CD4-positive, alpha-beta memory T cell (primary cell): ENCODE results near the gene IL10RB. TPM values are rescaled to one million over a fixed set of nuclear protein-coding genes. Genes with fewer than 3 reads are reported as not detected.

Experiments used
- CTCF ChIA-PET: fragments of 350-600 bp; sonication (Branson Sonifier 250); formaldehyde crosslinking; loops from one replicate; lab custom pipeline; 2021; ENCODE audit warnings: inconsistent platforms; ENCODE audit not compliant: partially characterized antibody; lab: Charles Lee
- POLR2A ChIA-PET: fragments of 350-600 bp; sonication (Branson Sonifier 250); formaldehyde crosslinking; loops from one replicate; lab custom pipeline; 2021; ENCODE audit not compliant: partially characterized antibody; lab: Charles Lee
- DNase-seq, 5 donors: peaks; one replicate each; pipeline versions ENCODE4 v3.0.0 to v3.0.0-alpha.2; 2020 to 2022; ENCODE audit warnings: mixed read lengths in 1 of 5
- H3K27ac ChIP-seq: one replicate; pipeline ENCODE4 v1.7.0; 2013; ENCODE audit warnings: low read depth, low read length
- H3K27me3 ChIP-seq: 2 replicates; pipeline ENCODE4 v1.7.0; 2013; ENCODE audit warnings: mild to moderate bottlenecking, low read length, moderate library complexity; ENCODE audit not compliant: insufficient read depth
- H3K36me3 ChIP-seq: 2 replicates; pipeline ENCODE4 v1.7.0; 2013; ENCODE audit warnings: mild to moderate bottlenecking, low read length, moderate library complexity; ENCODE audit not compliant: insufficient read depth
- H3K4me1 ChIP-seq: 2 replicates; pipeline ENCODE4 v1.7.0; 2013; ENCODE audit warnings: mild to moderate bottlenecking, low read length, moderate library complexity; ENCODE audit not compliant: insufficient read depth
- H3K4me3 ChIP-seq, 2 donors: one replicate each; pipeline ENCODE4 v1.7.0; 2013; ENCODE audit warnings: low read length in 2 of 2, mild to moderate bottlenecking in 1 of 2
- H3K9me3 ChIP-seq, 2 donors: one replicate each; pipeline ENCODE4 v1.7.0; 2013; ENCODE audit warnings: low read length in 2 of 2, control low read depth in 1 of 2; ENCODE audit not compliant: control insufficient read depth in 1 of 2
- H3K27ac Mint-ChIP-seq, 7 donors: one replicate each; pipeline ENCODE4 v1.8.0; 2020 to 2021; ENCODE audit warnings: mixed read lengths in 7 of 7, mild to moderate bottlenecking in 6 of 7, inconsistent platforms in 3 of 7, moderate library complexity in 3 of 7
- H3K27me3 Mint-ChIP-seq, 2 donors: one replicate each; pipeline ENCODE4 v1.8.0; 2020 to 2021; ENCODE audit warnings: mixed read lengths in 2 of 2
- H3K36me3 Mint-ChIP-seq, 2 donors: one replicate each; pipeline ENCODE4 v1.8.0; 2020 to 2021; ENCODE audit warnings: mixed read lengths in 2 of 2, inconsistent platforms in 1 of 2, mild to moderate bottlenecking in 1 of 2
- H3K4me1 Mint-ChIP-seq, 4 donors: one replicate each; pipeline ENCODE4 v1.8.0; 2020 to 2021; ENCODE audit warnings: mixed read lengths in 4 of 4, mild to moderate bottlenecking in 1 of 4
- H3K4me3 Mint-ChIP-seq, 8 donors: one replicate each; pipeline ENCODE4 v1.8.0; 2020 to 2021; ENCODE audit warnings: mixed read lengths in 8 of 8, mild to moderate bottlenecking in 7 of 8, moderate library complexity in 6 of 8, inconsistent platforms in 3 of 8
- H3K9me3 Mint-ChIP-seq, 8 donors: one replicate each; pipeline ENCODE4 v1.8.0; 2020 to 2021; ENCODE audit warnings: mixed read lengths in 8 of 8, mild to moderate bottlenecking in 5 of 8, inconsistent platforms in 3 of 8, moderate library complexity in 1 of 8
- intact Hi-C: fragments of 100-400 bp; cut with micrococcal nuclease; formaldehyde crosslinking; loops from one replicate; pipeline ENCODE4 v1.15.1; 2023
- polyA plus RNA-seq, 2 donors: library from polyadenylated mRNA; unstranded; fragments of 300-500 nt; fragmentation: Illumina TruSeq; gene quantifications; one replicate each; pipeline ENCODE4 v1.2.3, GENCODE V29; 2021
- total RNA-seq, 2 experiments: library from RNA; stranded (reverse); gene quantifications; one replicate each; pipeline ENCODE4 v1.2.3, GENCODE V29; 2021

Gene IL10RB
- total and polyA plus RNA-seq, 4 experiments from 2014 or later: 30.6 to 61.8 (median 44.8) TPM

DNA sequence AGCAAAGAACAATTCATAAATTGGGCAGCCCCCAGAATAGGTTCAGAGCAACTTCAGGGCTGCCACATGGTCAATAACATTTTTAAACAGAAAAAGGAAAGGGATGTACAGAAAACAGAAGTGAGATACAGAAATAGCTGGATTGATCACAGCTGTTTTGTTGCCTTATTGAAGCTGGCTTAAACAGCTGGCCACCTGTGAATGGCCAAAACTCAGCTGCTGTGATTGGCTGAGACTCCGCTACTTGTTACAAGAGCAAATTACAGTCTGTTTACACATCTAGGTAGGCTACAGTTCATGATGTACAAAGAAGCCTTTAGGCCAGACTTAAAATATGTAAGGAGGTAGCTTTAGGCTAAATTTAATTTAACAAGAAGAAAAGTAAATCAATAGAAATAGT is 47.0 kb downstream of the IL10RB start:
- Histone ChIP-seq H3K9me3 (no peaks in the 10 kb centered on the region), H3K27ac (no peak overlapping the region), H3K4me1 (peaks cover 10% of the 10 kb centered on the region), H3K27me3 (no peaks in the 10 kb centered on the region), H3K4me3 (no peak overlapping the region), H3K36me3 (no peaks in the 10 kb centered on the region)
- CTCF ChIA-PET: interaction anchor here (1.6 kb wide), 1 partner anchor 48 kb away, joined by 8 read pairs; no protein-coding TSS in a partner anchor
- peaks cover 0 to 2% of the 10 kb centered on the region in 2 donors for H3K27me3 Mint-ChIP-seq
- peaks cover 0 to 6% (median 0%) of the 10 kb centered on the region in 8 donors for H3K9me3 Mint-ChIP-seq
- no peak overlapping the region for H3K27ac Mint-ChIP-seq
- no peak overlapping the region for H3K4me3 Mint-ChIP-seq
- DNase-seq: no peak
- intact Hi-C loops: no loop called here
- H3K4me1 Mint-ChIP-seq: peaks cover 9 to 14% (median 10%) of the 10 kb centered on the region in 4 donors
- POLR2A ChIA-PET: interaction anchor here (0.8 to 3.2 kb wide), 2 partner anchors 12 to 48 kb away, joined by 3 to 11 read pairs; partner anchors contain the start of gene IFNAR1
- peaks cover 0 to 5% of the 10 kb centered on the region in 2 donors for H3K36me3 Mint-ChIP-seq

DNA sequence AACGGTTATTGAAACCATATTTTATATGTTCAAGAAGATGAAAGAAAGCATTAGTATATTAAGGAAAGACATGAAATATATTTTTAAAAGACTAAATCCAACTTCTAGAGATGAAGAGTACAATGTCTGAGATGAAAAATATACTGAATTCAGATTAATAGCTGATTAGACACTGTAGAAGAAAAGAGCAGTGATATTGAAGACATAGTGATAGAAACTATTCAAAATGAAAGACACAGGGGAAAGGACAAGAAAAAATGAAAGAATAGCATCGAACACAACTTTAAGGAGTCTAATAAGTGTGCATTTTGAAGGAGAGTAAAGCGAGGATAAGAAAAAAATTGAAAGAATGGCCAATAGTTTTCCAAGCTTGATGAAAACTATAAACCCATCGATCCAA is 47.4 kb downstream of the IL10RB start:
- peaks cover 0 to 5% of the 10 kb centered on the region in 2 donors for H3K27me3 Mint-ChIP-seq
- H3K27ac Mint-ChIP-seq: no peak overlapping the region
- Histone ChIP-seq H3K36me3 (no peaks in the 10 kb centered on the region), H3K27ac (no peak overlapping the region), H3K4me3 (no peak overlapping the region), H3K27me3 (no peaks in the 10 kb centered on the region), H3K9me3 (no peaks in the 10 kb centered on the region), H3K4me1 (peaks cover 6% of the 10 kb centered on the region)
- no peak for DNase-seq
- peaks cover 6 to 11% (median 8%) of the 10 kb centered on the region in 4 donors for H3K4me1 Mint-ChIP-seq
- H3K4me3 Mint-ChIP-seq: no peak overlapping the region
- peaks cover 0 to 5% of the 10 kb centered on the region in 2 donors for H3K36me3 Mint-ChIP-seq
- intact Hi-C loops: no loop called here
- POLR2A ChIA-PET: interaction anchor here (0.8 to 3.2 kb wide), 2 partner anchors 11 to 48 kb away, joined by 3 to 11 read pairs; partner anchors contain the start of gene IFNAR1
- CTCF ChIA-PET: interaction anchor here (1.6 kb wide), 1 partner anchor 48 kb away, joined by 8 read pairs; no protein-coding TSS in a partner anchor
- peaks cover 0 to 6% (median 0%) of the 10 kb centered on the region in 8 donors for H3K9me3 Mint-ChIP-seq

DNA sequence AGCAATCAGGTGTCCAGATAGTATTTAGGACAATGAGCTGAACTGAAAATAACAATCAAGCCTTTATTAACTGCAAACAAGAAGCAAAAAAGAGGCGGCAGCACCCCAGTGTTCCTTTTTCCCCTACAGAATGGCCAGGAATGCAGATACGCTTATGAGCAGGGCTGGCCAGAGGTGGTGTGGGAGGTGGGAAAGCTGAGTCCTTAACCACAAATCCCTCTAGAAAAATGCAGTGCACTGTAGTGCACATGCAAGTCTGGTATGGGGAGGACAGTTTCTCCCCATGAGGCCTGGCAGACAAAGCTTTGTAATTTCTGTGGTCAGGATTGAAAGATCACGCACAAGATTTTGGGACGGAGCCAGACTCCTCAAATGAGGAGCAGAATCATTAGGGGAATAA is 47.9 kb downstream of the IL10RB start:
- no peak overlapping the region for H3K4me3 ChIP-seq
- Mint-ChIP-seq H3K27me3 (peaks cover 0 to 5% of the 10 kb centered on the region in 2 donors), H3K9me3 (peaks cover 0 to 6% (median 0%) of the 10 kb centered on the region in 8 donors), H3K4me3 (no peak overlapping the region), H3K36me3 (peaks cover 0 to 5% of the 10 kb centered on the region in 2 donors), H3K27ac (no peak overlapping the region), H3K4me1 (peaks cover 2 to 6% (median 3%) of the 10 kb centered on the region in 4 donors)
- no peaks in the 10 kb centered on the region for H3K27me3 ChIP-seq
- CTCF ChIA-PET: interaction anchor here (1.6 kb wide), 1 partner anchor 47 kb away, joined by 8 read pairs; no protein-coding TSS in a partner anchor
- H3K9me3 ChIP-seq: no peaks in the 10 kb centered on the region
- intact Hi-C loops: no loop called here
- H3K36me3 ChIP-seq: no peaks in the 10 kb centered on the region
- peaks cover under 1% of the 10 kb centered on the region for H3K4me1 ChIP-seq
- DNase-seq: no peak
- no peak overlapping the region for H3K27ac ChIP-seq
- POLR2A ChIA-PET: interaction anchor here (3.2 kb wide), 1 partner anchor 11 kb away, joined by 11 read pairs; the partner anchor contains the start of gene IFNAR1

DNA sequence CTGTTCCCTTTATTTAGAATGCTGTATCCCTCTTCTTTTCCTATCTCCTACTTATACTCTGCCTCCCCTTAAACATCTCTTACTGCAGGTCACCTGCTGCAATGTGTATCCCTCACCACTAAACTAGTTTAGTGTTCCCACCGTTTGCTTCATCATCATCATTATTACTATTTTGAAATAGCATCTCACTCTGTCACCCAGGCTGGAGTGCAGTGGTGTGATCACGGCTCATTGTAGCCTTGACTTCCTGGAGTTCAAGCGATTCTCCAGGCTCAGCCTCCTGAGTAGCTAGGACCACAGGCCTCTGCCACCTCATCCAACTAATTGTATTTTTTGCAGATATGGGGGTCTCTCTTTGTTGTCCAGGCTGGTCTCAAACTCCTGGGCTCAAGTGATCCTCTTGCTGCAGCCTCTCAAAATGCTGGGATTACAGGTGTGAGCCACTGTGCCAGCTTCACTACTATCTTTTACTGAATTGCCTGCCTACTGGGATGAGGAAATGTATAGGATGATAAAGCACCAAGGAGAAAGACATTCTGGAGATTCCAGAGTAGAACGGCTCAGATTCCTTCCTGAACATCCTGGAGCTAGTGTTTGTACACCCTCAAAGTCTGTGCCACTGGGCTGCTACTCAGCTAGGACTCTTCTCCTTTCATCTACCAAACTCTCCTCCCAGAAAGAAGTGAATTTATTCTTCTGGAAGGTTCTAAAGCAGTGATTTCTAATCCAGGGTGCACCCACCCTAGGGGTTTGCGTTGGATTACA is 50.0 kb downstream of the IL10RB start:
- CTCF ChIA-PET: interaction anchor here (1.1 to 1.4 kb wide), 2 partner anchors 9 to 45 kb away, joined by 4 read pairs; partner anchors contain the start of gene IFNAR1
- POLR2A ChIA-PET: interaction anchor here (3.2 kb wide), 1 partner anchor 9 kb away, joined by 11 read pairs; the partner anchor contains the start of gene IFNAR1

DNA sequence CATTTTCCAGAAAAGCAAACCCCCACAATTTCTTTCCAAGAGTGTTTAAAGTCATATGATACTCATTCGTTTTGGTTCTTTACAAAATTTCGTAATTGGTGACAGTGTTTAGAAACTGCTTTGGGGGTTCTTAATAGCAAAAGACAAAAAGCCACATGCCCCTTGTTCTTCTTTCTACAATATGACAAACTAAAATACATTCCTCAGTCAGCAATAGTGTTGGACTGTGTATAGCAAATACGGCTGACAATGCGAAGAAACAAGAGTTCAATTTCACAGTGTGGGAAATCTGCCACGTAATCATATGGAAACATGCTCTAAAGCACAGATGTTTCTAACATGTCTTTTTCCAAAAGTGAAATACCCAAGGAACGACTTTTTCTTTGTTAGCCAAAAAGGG is 51.0 kb downstream of the IL10RB start:
- DNase-seq: no peak
- Mint-ChIP-seq H3K27ac (no peak overlapping the region), H3K9me3 (peaks cover 0 to 6% (median 0%) of the 10 kb centered on the region in 8 donors), H3K4me1 (no peaks in the 10 kb centered on the region), H3K36me3 (peaks cover 0 to 5% of the 10 kb centered on the region in 2 donors), H3K27me3 (peaks cover 0 to 5% of the 10 kb centered on the region in 2 donors), H3K4me3 (no peak overlapping the region)
- POLR2A ChIA-PET: no interaction called here
- no peaks in the 10 kb centered on the region for H3K4me1 ChIP-seq
- no peaks in the 10 kb centered on the region for H3K27me3 ChIP-seq
- no peak overlapping the region for H3K4me3 ChIP-seq
- no peaks in the 10 kb centered on the region for H3K36me3 ChIP-seq
- CTCF ChIA-PET: interaction anchor here (0.9 to 1.4 kb wide), 3 partner anchors 8 to 52 kb away, joined by 3 to 4 read pairs (median 4); partner anchors contain the start of gene IFNAR1
- intact Hi-C loops: no loop called here
- H3K9me3 ChIP-seq: no peaks in the 10 kb centered on the region
- no peak overlapping the region for H3K27ac ChIP-seq

More for the DNA sequence above, 50.0 kb downstream of the IL10RB start:
- no peaks in the 10 kb centered on the region for H3K4me1 Mint-ChIP-seq
- H3K36me3 Mint-ChIP-seq: peaks cover 0 to 5% of the 10 kb centered on the region in 2 donors
- H3K27ac Mint-ChIP-seq: peak overlapping the region in 1 of 7 donors; percentile 33
- H3K27me3 ChIP-seq: no peaks in the 10 kb centered on the region
- H3K27ac ChIP-seq: no peak overlapping the region
- H3K27me3 Mint-ChIP-seq: peaks cover 0 to 5% of the 10 kb centered on the region in 2 donors
- H3K36me3 ChIP-seq: no peaks in the 10 kb centered on the region
- no peak for DNase-seq
- intact Hi-C loops: no loop called here
- no peak overlapping the region for H3K4me3 ChIP-seq
- no peak overlapping the region for H3K4me3 Mint-ChIP-seq
- H3K9me3 Mint-ChIP-seq: peaks cover 0 to 6% (median 0%) of the 10 kb centered on the region in 8 donors
- H3K4me1 ChIP-seq: no peaks in the 10 kb centered on the region
- H3K9me3 ChIP-seq: no peaks in the 10 kb centered on the region

DNA sequence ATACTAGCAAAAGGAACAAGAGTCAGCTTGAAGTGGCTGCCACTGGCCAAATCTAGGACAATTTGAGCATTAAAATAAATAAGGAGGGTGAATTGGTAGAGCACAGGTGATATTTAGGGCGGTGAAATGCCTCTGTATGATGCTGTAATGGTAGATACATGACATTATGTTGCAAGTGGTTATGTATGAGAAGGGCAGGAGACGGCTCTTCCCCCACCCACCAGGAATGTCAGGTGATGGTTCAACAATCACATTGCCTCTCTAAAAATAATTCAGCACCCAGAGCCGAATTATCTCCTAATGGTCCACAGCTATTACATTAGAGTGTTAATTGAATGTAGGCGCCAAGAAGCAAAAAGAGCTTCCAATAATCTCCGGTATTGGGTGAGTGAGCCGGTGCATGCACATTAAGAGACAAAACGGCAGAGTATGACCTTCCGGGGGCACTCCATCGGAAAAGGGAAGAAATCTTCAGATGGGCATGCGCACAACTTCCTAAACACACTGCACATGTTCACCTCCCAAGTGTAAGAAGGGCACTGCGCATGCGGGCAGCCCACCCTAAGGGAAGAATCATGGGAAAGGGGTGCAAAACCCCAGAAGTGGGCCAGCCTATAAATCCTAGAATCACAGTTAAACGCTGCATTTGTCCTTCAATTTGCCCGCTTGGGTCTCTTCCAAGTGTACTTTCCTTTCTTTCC is 51.8 kb downstream of the IL10RB start:
- POLR2A ChIA-PET: no interaction called here
- Mint-ChIP-seq H3K27ac (no peak overlapping the region), H3K36me3 (peaks cover 0 to 5% of the 10 kb centered on the region in 2 donors), H3K4me1 (no peaks in the 10 kb centered on the region), H3K27me3 (peaks cover 0 to 5% of the 10 kb centered on the region in 2 donors), H3K4me3 (no peak overlapping the region), H3K9me3 (peaks cover 0 to 6% (median 0%) of the 10 kb centered on the region in 8 donors)
- Histone ChIP-seq H3K36me3 (no peaks in the 10 kb centered on the region), H3K4me1 (no peaks in the 10 kb centered on the region), H3K27me3 (no peaks in the 10 kb centered on the region), H3K4me3 (no peak overlapping the region), H3K27ac (no peak overlapping the region), H3K9me3 (no peaks in the 10 kb centered on the region)
- intact Hi-C loops: no loop called here
- no peak for DNase-seq
- CTCF ChIA-PET: interaction anchor here (0.9 kb wide), 1 partner anchor 51 kb away, joined by 3 read pairs; no protein-coding TSS in a partner anchor
